Stimulated activated naive B cell treated with anti-CD40 and anti-IgM and Interleukin-4, amounts not matched to agents 10 μg/mL and 1 μg/mL and 100 μg/mL, for 72 hours (primary cell): ENCODE measurements around the gene NKD2.
"Not testable (repeated sequence)": the region's sequence is repeated elsewhere in the genome, so short reads cannot be mapped to it uniquely, and the experiment has no call there.

ENCODE experiments used
- ATAC-seq, 2 donors: fragments of 150-1000 bp; cut with Tn5 transposase; replicated peaks; 2 replicates each; pipeline ENCODE4 v1.10.0; 2021; ENCODE audit warnings: moderate library complexity in 1 of 2
- DNase-seq: peaks from one replicate; pipeline ENCODE4 v3.0.0; 2021
- H3K27ac Mint-ChIP-seq: one replicate; pipeline ENCODE4 v1.8.0; 2022; ENCODE audit warnings: mild to moderate bottlenecking, mixed read lengths
- H3K27me3 Mint-ChIP-seq, 2 donors: one replicate each; pipeline ENCODE4 v1.8.0; 2022; ENCODE audit warnings: mixed read lengths in 2 of 2
- H3K36me3 Mint-ChIP-seq, 2 donors: one replicate each; pipeline ENCODE4 v1.8.0; 2022; ENCODE audit warnings: mixed read lengths in 2 of 2, mild to moderate bottlenecking in 1 of 2
- H3K4me1 Mint-ChIP-seq, 2 donors: one replicate each; pipeline ENCODE4 v1.8.0; 2022; ENCODE audit warnings: mixed read lengths in 2 of 2, mild to moderate bottlenecking in 1 of 2
- H3K4me3 Mint-ChIP-seq, 2 donors: one replicate each; pipeline ENCODE4 v1.8.0; 2022; ENCODE audit warnings: mild to moderate bottlenecking in 2 of 2, mixed read lengths in 2 of 2, moderate library complexity in 1 of 2
- H3K9me3 Mint-ChIP-seq, 2 donors: one replicate each; pipeline ENCODE4 v1.8.0; 2022; ENCODE audit warnings: mixed read lengths in 2 of 2, mild to moderate bottlenecking in 1 of 2

NKD2 gene

GRCh38 chr5:1078206-1078605 lies 69.6 kb downstream of the NKD2 start:
- Mint-ChIP-seq H3K4me1 (peaks cover 0 to 1% of the 10 kb centered on the region in 2 donors), H3K9me3 (peaks cover 0 to 2% of the 10 kb centered on the region in 2 donors), H3K36me3 (peaks cover 31 to 40% of the 10 kb centered on the region in 2 donors), H3K27ac (no peak overlapping the region), H3K27me3 (no peaks in the 10 kb centered on the region), H3K4me3 (no peak overlapping the region)
- DNase-seq (no peak), ATAC-seq (no peak)

GRCh38 chr5:1078851-1079250 lies 70.2 kb downstream of the NKD2 start:
- Mint-ChIP-seq H3K4me1 (peaks cover 0 to 1% of the 10 kb centered on the region in 2 donors), H3K9me3 (peaks cover 0 to 2% of the 10 kb centered on the region in 2 donors), H3K4me3 (no peak overlapping the region), H3K27me3 (no peaks in the 10 kb centered on the region), H3K27ac (no peak overlapping the region), H3K36me3 (peaks cover 30 to 41% of the 10 kb centered on the region in 2 donors)
- DNase-seq (no peak), ATAC-seq (no peak)

- H3K4me1 Mint-ChIP-seq, result peaks cover 0 to 1% of the 10 kb centered on the region in 2 donors
- H3K4me3 Mint-ChIP-seq, result no peak overlapping the region
- peaks cover 30 to 42% of the 10 kb centered on the region in 2 donors for H3K36me3 Mint-ChIP-seq
- H3K27ac Mint-ChIP-seq, result no peak overlapping the region
- ATAC-seq (no peak), DNase-seq (no peak)
- peaks cover 0 to 2% of the 10 kb centered on the region in 2 donors for H3K9me3 Mint-ChIP-seq
- no peaks in the 10 kb centered on the region for H3K27me3 Mint-ChIP-seq
Observed at GRCh38 chr5:1079486-1079885, 70.9 kb downstream of the NKD2 start.

GRCh38 chr5:1079961-1080360 lies 71.4 kb downstream of the NKD2 start:
- H3K36me3 Mint-ChIP-seq, result peaks cover 34 to 46% of the 10 kb centered on the region in 2 donors
- H3K27me3 Mint-ChIP-seq, result no peaks in the 10 kb centered on the region
- DNase-seq, result no peak
- H3K27ac Mint-ChIP-seq, result no peak overlapping the region
- H3K9me3 Mint-ChIP-seq, result peaks cover 0 to 2% of the 10 kb centered on the region in 2 donors
- peaks cover 0 to 1% of the 10 kb centered on the region in 2 donors for H3K4me1 Mint-ChIP-seq
- H3K4me3 Mint-ChIP-seq, result no peak overlapping the region
- ATAC-seq, result no peak

GRCh38 chr5:1080432-1080831 lies 71.8 kb downstream of the NKD2 start:
- H3K9me3 Mint-ChIP-seq, result peaks cover 0 to 2% of the 10 kb centered on the region in 2 donors
- peak overlapping the region; percentile 65 for H3K27ac Mint-ChIP-seq
- DNase-seq (no peak), ATAC-seq (no peak)
- no peak overlapping the region for H3K4me3 Mint-ChIP-seq
- peaks cover 0 to 1% of the 10 kb centered on the region in 2 donors for H3K4me1 Mint-ChIP-seq
- H3K36me3 Mint-ChIP-seq, result peaks cover 34 to 43% of the 10 kb centered on the region in 2 donors
- no peaks in the 10 kb centered on the region for H3K27me3 Mint-ChIP-seq

GRCh38 chr5:1081519-1081918 lies 72.9 kb downstream of the NKD2 start:
- H3K4me3 Mint-ChIP-seq, result no peak overlapping the region
- no peaks in the 10 kb centered on the region for H3K27me3 Mint-ChIP-seq
- ATAC-seq (no peak), DNase-seq (no peak)
- H3K4me1 Mint-ChIP-seq, result peaks cover 0 to 1% of the 10 kb centered on the region in 2 donors
- H3K27ac Mint-ChIP-seq, result peak overlapping the region; percentile 52
- H3K36me3 Mint-ChIP-seq, result peaks cover 33 to 42% of the 10 kb centered on the region in 2 donors
- peaks cover 0 to 2% of the 10 kb centered on the region in 2 donors for H3K9me3 Mint-ChIP-seq

GRCh38 chr5:1083026-1083425 lies 74.4 kb downstream of the NKD2 start:
- not testable (repeated sequence) for H3K4me3 Mint-ChIP-seq, ATAC-seq, H3K9me3 Mint-ChIP-seq, H3K4me1 Mint-ChIP-seq, H3K27me3 Mint-ChIP-seq, H3K27ac Mint-ChIP-seq, DNase-seq
- peaks cover 32 to 44% of the 10 kb centered on the region in 2 donors for H3K36me3 Mint-ChIP-seq

GRCh38 chr5:1083823-1084605 lies 75.4 kb downstream of the NKD2 start:
- H3K9me3 Mint-ChIP-seq, result peaks cover 0 to 2% of the 10 kb centered on the region in 2 donors
- H3K4me3 Mint-ChIP-seq, result no peak overlapping the region
- ATAC-seq (no peak), DNase-seq (no peak)
- peaks cover 0 to 1% of the 10 kb centered on the region in 2 donors for H3K4me1 Mint-ChIP-seq
- H3K27ac Mint-ChIP-seq, result peak overlapping the region; percentile 81
- peaks cover 30 to 40% of the 10 kb centered on the region in 2 donors for H3K36me3 Mint-ChIP-seq
- no peaks in the 10 kb centered on the region for H3K27me3 Mint-ChIP-seq

- no peak for ATAC-seq
- Mint-ChIP-seq H3K27ac (no peak overlapping the region), H3K36me3 (peaks cover 38 to 42% of the 10 kb centered on the region in 2 donors), H3K27me3 (no peaks in the 10 kb centered on the region), H3K4me1 (peaks cover 0 to 1% of the 10 kb centered on the region in 2 donors), H3K9me3 (peaks cover 0 to 2% of the 10 kb centered on the region in 2 donors), H3K4me3 (no peak overlapping the region)
- DNase-seq, result no peak
Observed at GRCh38 chr5:1085391-1085790, 76.8 kb downstream of the NKD2 start.

GRCh38 chr5:1086137-1086536 lies 77.5 kb downstream of the NKD2 start:
- no peak for DNase-seq
- H3K36me3 Mint-ChIP-seq, result peaks cover 33 to 39% of the 10 kb centered on the region in 2 donors
- H3K27me3 Mint-ChIP-seq, result no peaks in the 10 kb centered on the region
- peaks cover 0 to 1% of the 10 kb centered on the region in 2 donors for H3K4me1 Mint-ChIP-seq
- no peak overlapping the region for H3K27ac Mint-ChIP-seq
- ATAC-seq, result no peak
- H3K4me3 Mint-ChIP-seq, result no peak overlapping the region
- peaks cover 0 to 2% of the 10 kb centered on the region in 2 donors for H3K9me3 Mint-ChIP-seq

GRCh38 chr5:1086871-1087270 lies 78.3 kb downstream of the NKD2 start:
- Mint-ChIP-seq H3K36me3 (peaks cover 27 to 35% of the 10 kb centered on the region in 2 donors), H3K27me3 (no peaks in the 10 kb centered on the region), H3K9me3 (peaks cover 0 to 2% of the 10 kb centered on the region in 2 donors), H3K27ac (no peak overlapping the region), H3K4me1 (no peaks in the 10 kb centered on the region), H3K4me3 (no peak overlapping the region)
- DNase-seq (no peak), ATAC-seq (no peak)

- H3K9me3 Mint-ChIP-seq, result peaks cover 0 to 2% of the 10 kb centered on the region in 2 donors
- H3K4me3 Mint-ChIP-seq, result no peak overlapping the region
- H3K36me3 Mint-ChIP-seq, result peaks cover 27 to 35% of the 10 kb centered on the region in 2 donors
- ATAC-seq (no peak), DNase-seq (no peak)
- H3K27ac Mint-ChIP-seq, result no peak overlapping the region
- H3K4me1 Mint-ChIP-seq, result no peaks in the 10 kb centered on the region
- no peaks in the 10 kb centered on the region for H3K27me3 Mint-ChIP-seq
Observed at GRCh38 chr5:1087428-1087827, 78.8 kb downstream of the NKD2 start.

- H3K4me3 Mint-ChIP-seq, result no peak overlapping the region
- H3K27ac Mint-ChIP-seq, result no peak overlapping the region
- ATAC-seq (no peak), DNase-seq (no peak)
- peaks cover 27 to 34% of the 10 kb centered on the region in 2 donors for H3K36me3 Mint-ChIP-seq
- H3K9me3 Mint-ChIP-seq, result peaks cover 0 to 2% of the 10 kb centered on the region in 2 donors
- no peaks in the 10 kb centered on the region for H3K4me1 Mint-ChIP-seq
- no peaks in the 10 kb centered on the region for H3K27me3 Mint-ChIP-seq
Observed at GRCh38 chr5:1088031-1088430, 79.4 kb downstream of the NKD2 start.
